ENCODE measurements around the gene FASN. TPM values are rescaled to one million over a fixed set of nuclear protein-coding genes. Genes with fewer than 3 reads are reported as not detected.
A peak's percentile ranks its signal among the peaks of the same experiment; 100 is the strongest.

Gene FASN
- total RNA-seq, 1 donor from 2014 or later = 439 TPM

DNA sequence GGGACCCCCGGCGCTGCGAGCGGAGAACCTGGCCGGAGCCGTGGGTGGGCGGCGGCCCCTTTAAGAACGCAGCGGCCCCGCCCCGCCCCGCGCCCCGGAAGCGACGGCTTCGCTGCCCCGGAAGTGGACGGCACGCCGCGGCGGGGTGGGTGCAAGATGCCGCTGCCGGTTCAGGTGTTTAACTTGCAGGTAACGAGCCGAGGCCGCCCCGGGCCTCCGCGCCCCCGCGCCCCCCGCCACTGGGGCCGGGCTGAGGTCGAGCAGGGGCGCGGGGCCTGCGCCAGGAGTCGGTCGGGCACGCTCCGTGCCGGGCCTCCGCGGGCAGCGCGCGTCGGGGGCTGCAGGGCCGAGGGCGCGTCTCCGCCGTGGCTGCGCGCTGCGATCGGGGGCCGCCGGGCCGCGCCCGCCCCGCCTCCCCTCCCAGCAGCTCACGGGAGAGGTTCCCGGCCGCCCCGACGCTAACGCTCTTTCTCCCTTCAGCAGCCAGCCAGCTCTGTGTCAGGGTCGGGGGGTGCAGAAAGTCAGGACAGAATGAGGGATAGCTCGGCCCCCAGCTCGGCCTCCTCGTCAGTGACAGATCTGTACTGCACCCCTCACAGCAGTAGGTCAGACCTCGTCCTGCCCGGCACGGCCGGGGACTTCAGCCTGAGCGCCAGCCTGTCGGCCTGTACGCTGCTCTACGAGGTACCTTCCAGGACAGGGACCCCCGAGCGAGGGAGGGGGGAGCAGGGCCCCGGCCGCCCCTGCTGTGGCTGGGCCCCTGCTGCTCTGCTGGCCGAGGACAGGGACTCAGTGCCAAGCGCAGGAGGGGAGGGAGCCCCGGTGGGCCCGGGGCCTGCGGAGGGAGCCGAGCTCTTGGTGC is 46.0 kb downstream of the FASN start, which contains the start of the genes GPS1 and RFNG:
Gene GPS1 (plus strand): TSS at position 123 of the 862 bp plus-strand sequence. CDS start 34 bp downstream, at position 157.
Gene RFNG (minus strand): TSS at position 36 of the 862 bp plus-strand sequence. CDS start 45 bp downstream, outside the sequence.
- peak within 1 kb of the TSS; percentile 87 for H3K4me3 Mint-ChIP-seq (ENCODE audit: unreplicated experiment)
- H3K4me1 Mint-ChIP-seq (ENCODE audit: low read depth, unreplicated experiment) = no peaks in the 10 kb centered on the region
- peak; percentile 88 for DNase-seq
- peak within 1 kb of the TSS; percentile 52 for H3K27ac Mint-ChIP-seq (ENCODE audit: unreplicated experiment)
- TF ChIP-seq, protein P1, sequence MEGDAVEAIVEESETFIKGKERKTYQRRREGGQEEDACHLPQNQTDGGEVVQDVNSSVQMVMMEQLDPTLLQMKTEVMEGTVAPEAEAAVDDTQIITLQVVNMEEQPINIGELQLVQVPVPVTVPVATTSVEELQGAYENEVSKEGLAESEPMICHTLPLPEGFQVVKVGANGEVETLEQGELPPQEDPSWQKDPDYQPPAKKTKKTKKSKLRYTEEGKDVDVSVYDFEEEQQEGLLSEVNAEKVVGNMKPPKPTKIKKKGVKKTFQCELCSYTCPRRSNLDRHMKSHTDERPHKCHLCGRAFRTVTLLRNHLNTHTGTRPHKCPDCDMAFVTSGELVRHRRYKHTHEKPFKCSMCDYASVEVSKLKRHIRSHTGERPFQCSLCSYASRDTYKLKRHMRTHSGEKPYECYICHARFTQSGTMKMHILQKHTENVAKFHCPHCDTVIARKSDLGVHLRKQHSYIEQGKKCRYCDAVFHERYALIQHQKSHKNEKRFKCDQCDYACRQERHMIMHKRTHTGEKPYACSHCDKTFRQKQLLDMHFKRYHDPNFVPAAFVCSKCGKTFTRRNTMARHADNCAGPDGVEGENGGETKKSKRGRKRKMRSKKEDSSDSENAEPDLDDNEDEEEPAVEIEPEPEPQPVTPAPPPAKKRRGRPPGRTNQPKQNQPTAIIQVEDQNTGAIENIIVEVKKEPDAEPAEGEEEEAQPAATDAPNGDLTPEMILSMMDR (IDR thresholded peaks at IDR 0.05; ENCODE audit: partially characterized antibody, unreplicated experiment) = no peak
- H3K36me3 Mint-ChIP-seq (ENCODE audit: unreplicated experiment) = no peaks in the 10 kb centered on the region
- H3K9me3 Mint-ChIP-seq (ENCODE audit: unreplicated experiment) = no peaks in the 10 kb centered on the region
- peaks cover 1% of the 10 kb centered on the region for H3K27me3 Mint-ChIP-seq (ENCODE audit: unreplicated experiment)

DNA sequence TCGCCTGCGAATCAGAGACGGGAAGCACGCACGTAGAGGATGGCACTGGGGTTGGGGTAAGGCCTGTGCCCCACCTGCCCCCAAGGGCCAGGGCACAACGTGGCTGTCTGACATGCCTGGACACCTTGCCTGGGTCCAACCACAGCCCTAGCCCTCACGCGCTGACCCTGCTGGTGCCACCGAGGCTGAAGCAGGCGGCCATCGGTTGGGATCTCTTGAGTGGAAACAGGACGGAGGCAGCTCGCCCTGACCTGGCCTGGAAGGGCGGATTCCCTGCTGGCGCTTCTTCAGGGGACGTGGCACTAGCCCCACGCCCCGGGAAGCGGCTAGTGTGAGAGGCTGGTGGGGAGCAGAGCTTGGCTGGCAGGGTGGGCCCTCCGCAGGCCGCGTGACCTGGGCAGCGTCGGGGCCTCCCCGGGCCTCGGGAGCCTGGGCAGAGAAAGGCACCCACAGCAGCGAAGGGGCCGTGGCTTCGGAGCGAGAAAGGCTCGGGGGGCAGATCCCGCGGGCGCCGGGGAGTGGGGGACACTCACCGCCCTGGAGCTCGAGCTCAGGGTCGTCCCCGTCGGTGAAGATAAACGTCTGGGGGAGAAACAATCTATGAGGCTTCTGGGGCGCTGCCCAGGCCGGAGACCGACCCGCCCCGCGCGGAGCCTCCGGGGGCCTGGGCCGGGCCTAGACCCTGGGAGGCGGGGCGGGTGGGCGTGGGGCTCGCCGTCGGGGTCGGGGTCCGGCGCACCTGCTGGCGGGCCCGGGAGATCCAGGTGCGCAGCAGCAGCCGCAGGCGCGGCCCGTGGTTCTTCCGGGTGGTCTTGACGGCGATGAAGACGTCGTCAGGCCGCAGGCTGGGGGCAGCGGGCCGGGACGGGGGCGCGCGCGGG is 47.0 kb downstream of the FASN start:
- no peaks in the 10 kb centered on the region for H3K36me3 Mint-ChIP-seq (ENCODE audit: unreplicated experiment)
- DNase-seq = no peak
- peak overlapping the region; percentile 86 for H3K4me3 Mint-ChIP-seq (ENCODE audit: unreplicated experiment)
- H3K27me3 Mint-ChIP-seq (ENCODE audit: unreplicated experiment) = peaks cover 1% of the 10 kb centered on the region
- TF ChIP-seq, protein P1 (IDR thresholded peaks at IDR 0.05; ENCODE audit: partially characterized antibody, unreplicated experiment) = no peak
- peaks cover under 1% of the 10 kb centered on the region for H3K4me1 Mint-ChIP-seq (ENCODE audit: low read depth, unreplicated experiment)
- H3K9me3 Mint-ChIP-seq (ENCODE audit: unreplicated experiment) = no peaks in the 10 kb centered on the region
- H3K27ac Mint-ChIP-seq (ENCODE audit: unreplicated experiment) = peak overlapping the region; percentile 52

DNA sequence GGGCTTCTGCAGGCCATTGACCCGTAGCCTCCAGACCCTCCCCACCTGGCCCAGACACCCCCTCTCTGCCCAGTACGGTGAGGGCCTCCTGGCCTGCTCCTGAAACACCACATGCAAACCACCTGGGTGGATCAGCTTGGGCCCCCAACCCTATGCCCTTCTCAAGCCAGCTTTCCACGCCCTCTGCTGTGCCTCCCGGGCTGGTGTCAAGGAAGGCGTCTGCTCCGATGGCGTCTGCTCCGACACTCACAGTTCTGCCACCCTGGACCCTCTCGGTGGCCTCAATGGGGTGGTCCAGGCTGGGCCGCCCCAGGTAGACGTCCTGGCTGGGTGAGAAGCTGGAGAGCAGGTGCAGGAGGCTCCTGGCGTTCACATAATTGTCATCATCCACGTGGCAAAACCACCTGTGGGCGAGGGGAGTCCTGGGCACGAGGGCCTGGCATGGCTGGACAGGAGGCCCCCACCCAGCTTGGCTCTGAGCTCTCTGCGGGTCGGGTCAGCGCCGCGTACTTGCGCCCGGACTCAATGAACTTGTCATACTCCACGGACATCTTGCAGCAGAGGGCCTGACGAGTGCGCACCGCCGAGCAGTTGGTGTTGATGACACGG is 47.8 kb downstream of the FASN start:
- no peaks in the 10 kb centered on the region for H3K9me3 Mint-ChIP-seq (ENCODE audit: unreplicated experiment)
- DNase-seq = no peak

DNA sequence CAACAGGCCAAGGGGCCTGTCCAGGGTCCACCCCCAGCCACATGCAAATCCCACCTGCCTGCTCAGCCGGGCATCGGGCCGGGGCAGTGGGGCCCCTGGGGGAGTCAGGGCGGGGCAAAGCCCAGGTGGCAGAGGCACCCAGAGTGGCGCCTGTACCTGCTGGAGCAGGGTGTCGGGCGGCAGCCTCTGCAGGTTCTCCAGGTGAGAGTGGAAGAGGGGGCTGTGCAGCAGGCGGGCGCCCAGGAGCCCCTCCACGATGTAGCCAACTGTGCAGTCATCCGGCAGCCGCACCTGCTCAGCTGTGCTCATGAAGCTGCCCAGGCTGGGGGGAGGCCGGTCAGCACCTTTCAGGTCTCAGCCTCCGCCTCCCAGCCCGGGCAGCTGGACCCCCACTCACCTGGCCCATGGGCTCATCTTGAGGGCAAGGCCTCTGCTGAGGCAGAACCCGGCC is 48.5 kb downstream of the FASN start:
- no peaks in the 10 kb centered on the region for H3K36me3 Mint-ChIP-seq (ENCODE audit: unreplicated experiment)
- H3K4me3 Mint-ChIP-seq (ENCODE audit: unreplicated experiment) = no peak overlapping the region
- TF ChIP-seq, protein P1 (IDR thresholded peaks at IDR 0.05; ENCODE audit: partially characterized antibody, unreplicated experiment) = no peak
- no peak overlapping the region for H3K27ac Mint-ChIP-seq (ENCODE audit: unreplicated experiment)
- peaks cover 1% of the 10 kb centered on the region for H3K27me3 Mint-ChIP-seq (ENCODE audit: unreplicated experiment)
- H3K4me1 Mint-ChIP-seq (ENCODE audit: low read depth, unreplicated experiment) = peaks cover 2% of the 10 kb centered on the region
- no peak for DNase-seq
- no peaks in the 10 kb centered on the region for H3K9me3 Mint-ChIP-seq (ENCODE audit: unreplicated experiment)

More for the DNA sequence above, 47.8 kb downstream of the FASN start:
- peaks cover 1% of the 10 kb centered on the region for H3K27me3 Mint-ChIP-seq (ENCODE audit: unreplicated experiment)
- H3K36me3 Mint-ChIP-seq (ENCODE audit: unreplicated experiment) = no peaks in the 10 kb centered on the region
- peak overlapping the region; percentile 86 for H3K4me3 Mint-ChIP-seq (ENCODE audit: unreplicated experiment)
- no peak overlapping the region for H3K27ac Mint-ChIP-seq (ENCODE audit: unreplicated experiment)
- TF ChIP-seq, protein P1 (IDR thresholded peaks at IDR 0.05; ENCODE audit: partially characterized antibody, unreplicated experiment) = no peak
- H3K4me1 Mint-ChIP-seq (ENCODE audit: low read depth, unreplicated experiment) = peaks cover 2% of the 10 kb centered on the region
